Measurements from ENCODE around the gene OR51A2. TPM values are rescaled to one million over a fixed set of nuclear protein-coding genes. Genes with fewer than 3 reads are reported as not detected.

Gene OR51A2
- total and polyA plus RNA-seq, 10 of the 15 experiments (the other 5 are each of a cell fraction or from before 2014, with no cell fraction given), result not detected

- FAIRE-seq (no peak), ATAC-seq (no peak), DNase-seq (ENCODE audit: low read depth, low spot score) (no peak)
- TF ChIP-seq LARP7 (IDR thresholded peaks at IDR 0.05) (no peak), ETV6 (conservative IDR thresholded peaks at IDR 0.05 in 1 of 2, IDR thresholded peaks at IDR 0.05 in 1 of 2; ENCODE audit: borderline replicate concordance in 1 of 2, low read depth in 1 of 2) (no peak), PML (IDR thresholded peaks at IDR 0.05; ENCODE audit: low read length) (no peak)
- Histone ChIP-seq H3K36me3 (ENCODE audit: control insufficient read depth in 2 of 2, insufficient read depth in 2 of 2, low read length in 1 of 2) (no peaks in the 10 kb centered on the region), H3K79me2 (ENCODE audit: control insufficient read depth, insufficient read depth, low read length) (no peaks in the 10 kb centered on the region), H3K4me2 (ENCODE audit: control insufficient read depth, insufficient read depth) (no peak within 1 kb of the TSS), H2AFZ (ENCODE audit: control insufficient read depth, low read depth, low read length) (no peak within 1 kb of the TSS), H3K9ac (ENCODE audit: control insufficient read depth, insufficient read depth, low read length) (no peak within 1 kb of the TSS), H3K27me3 (replicated peaks in 1 of 2; ENCODE audit: control insufficient read depth in 2 of 2, insufficient read depth in 2 of 2, low read length in 1 of 2) (no peaks in the 10 kb centered on the region), H4K20me1 (ENCODE audit: control insufficient read depth, insufficient read depth) (no peaks in the 10 kb centered on the region), H3K27ac (ENCODE audit: control insufficient read depth, insufficient read depth) (no peak within 1 kb of the TSS), H3K4me3 (no peak within 1 kb of the TSS), H3K4me1 (ENCODE audit: control insufficient read depth, insufficient read depth, low read length) (no peaks in the 10 kb centered on the region), H3K9me3 (replicated peaks; ENCODE audit: control insufficient read depth, insufficient read depth, low read length) (no peaks in the 10 kb centered on the region)
- ChIA-PET SMC1A (ENCODE audit: uncharacterized antibody, unreplicated experiment) (no interaction called here), POLR2A (no interaction called here), RAD21 (ENCODE audit: unreplicated experiment) (no interaction called here), CTCF (no interaction called here)
- intact Hi-C loops (cut with micrococcal nuclease; ENCODE audit: unreplicated experiment), result no loop called here
- in situ Hi-C loops (cut with MboI), result no loop called here
- WGBS (ENCODE audit: insufficient coverage, insufficient replicate concordance, low lambda C conversion rate, missing lambda C conversion rate), result 25% methylated on average over 4 of the region's 4 CpGs
- no TSS peak for BruUV-seq (replicated peaks)
Observed at GRCh38 chr11:4919250-4919649, 36.3 kb downstream of the OR51A2 start, which contains the start of gene OR51G2. OR51G2 (minus strand) TSS chr11:4919350; CDS start chr11:4915663, 3,687 bp downstream.

- Histone ChIP-seq H3K27me3 (replicated peaks in 1 of 2; ENCODE audit: control insufficient read depth in 2 of 2, insufficient read depth in 2 of 2, low read length in 1 of 2) (no peaks in the 10 kb centered on the region), H3K27ac (ENCODE audit: control insufficient read depth, insufficient read depth) (no peak overlapping the region), H3K9ac (ENCODE audit: control insufficient read depth, insufficient read depth, low read length) (no peak overlapping the region), H3K4me2 (ENCODE audit: control insufficient read depth, insufficient read depth) (no peak overlapping the region), H3K4me3 (no peak overlapping the region), H4K20me1 (ENCODE audit: control insufficient read depth, insufficient read depth) (no peaks in the 10 kb centered on the region), H3K9me3 (replicated peaks; ENCODE audit: control insufficient read depth, insufficient read depth, low read length) (no peaks in the 10 kb centered on the region), H3K79me2 (ENCODE audit: control insufficient read depth, insufficient read depth, low read length) (no peaks in the 10 kb centered on the region), H3K4me1 (ENCODE audit: control insufficient read depth, insufficient read depth, low read length) (no peaks in the 10 kb centered on the region), H2AFZ (ENCODE audit: control insufficient read depth, low read depth, low read length) (no peak overlapping the region), H3K36me3 (ENCODE audit: control insufficient read depth in 2 of 2, insufficient read depth in 2 of 2, low read length in 1 of 2) (no peaks in the 10 kb centered on the region)
- ATAC-seq (no peak), FAIRE-seq (no peak), DNase-seq (ENCODE audit: low read depth, low spot score) (no peak)
- SMC1A ChIA-PET (ENCODE audit: uncharacterized antibody, unreplicated experiment), result interaction anchor here (1.1 to 2.1 kb wide), 2 partner anchors 11 to 15 kb away, joined by 3 to 7 read pairs; no protein-coding TSS in a partner anchor
- RAD21 ChIA-PET (ENCODE audit: unreplicated experiment), result no interaction called here
- in situ Hi-C loops (cut with MboI), result no loop called here
- POLR2A ChIA-PET, result no interaction called here
- intact Hi-C loops (cut with micrococcal nuclease; ENCODE audit: unreplicated experiment), result no loop called here
- TF ChIP-seq REST (IDR thresholded peaks at IDR 0.05; ENCODE audit: low read depth, low read length) (no peak), POLR2A (IDR thresholded peaks at IDR 0.05; ENCODE audit: low read depth, low read length) (no peak), HDGF (IDR thresholded peaks at IDR 0.05) (no peak)
- CTCF ChIA-PET, result interaction anchor here (0.8 to 1.2 kb wide), 2 partner anchors 17 to 280 kb away, joined by 3 read pairs; partner anchors contain the start of gene OR51D1
- BruUV-seq (replicated peaks), result no TSS peak
Observed at GRCh38 chr11:4916581-4916980, 38.9 kb downstream of the OR51A2 start.

Other genes with a start within 250 kb of the OR51A2 start
Only the 7 nearest of the 16 such genes appear.
- not detected in 2 replicates for gene OR51T1, start 73.8 kb downstream of the OR51A2 start, total RNA-seq (2014; rRNA removed)
- gene OR51T1, start 73.8 kb downstream of the OR51A2 start, total RNA-seq (2014; rRNA removed; fragmentation: Illumina TruSeq; extraction: Trizol), result not detected in 2 replicates
- not detected in 2 replicates for gene OR51T1, start 73.8 kb downstream of the OR51A2 start, total RNA-seq (2021)
- gene OR51T1, start 73.8 kb downstream of the OR51A2 start, polyA plus RNA-seq (2011; rRNA removed), result not detected in 2 replicates
- not detected in 2 replicates for gene OR51T1, start 73.8 kb downstream of the OR51A2 start, polyA plus RNA-seq (2014; fragmentation: Illumina TruSeq; extraction: Trizol)
- not detected for gene OR51T1, start 73.8 kb downstream of the OR51A2 start, polyA plus RNA-seq (2014; fragmentation: Nextera tagmentation; extraction: Ambion mirVana)
- not detected in 2 replicates for gene OR51T1, start 73.8 kb downstream of the OR51A2 start, polyA plus RNA-seq (2014; rRNA removed)
- gene OR51T1, start 73.8 kb downstream of the OR51A2 start, polyA plus RNA-seq (2016; fragmentation: Nextera tagmentation; extraction: Ambion mirVana), result not detected
- not detected in 2 replicates for gene OR51A7, start 51.9 kb downstream of the OR51A2 start, total RNA-seq (2014; rRNA removed)
- not detected in 2 replicates for gene OR51A7, start 51.9 kb downstream of the OR51A2 start, total RNA-seq (2014; rRNA removed; fragmentation: Illumina TruSeq; extraction: Trizol)
- gene OR51A7, start 51.9 kb downstream of the OR51A2 start, total RNA-seq (2021), result not detected in 2 replicates
- not detected in 2 replicates for gene OR51A7, start 51.9 kb downstream of the OR51A2 start, polyA plus RNA-seq (2011; rRNA removed)
- gene OR51A7, start 51.9 kb downstream of the OR51A2 start, polyA plus RNA-seq (2014; fragmentation: Illumina TruSeq; extraction: Trizol), result not detected in 2 replicates
- gene OR51A7, start 51.9 kb downstream of the OR51A2 start, polyA plus RNA-seq (2014; fragmentation: Nextera tagmentation; extraction: Ambion mirVana), result not detected
- gene OR51A7, start 51.9 kb downstream of the OR51A2 start, polyA plus RNA-seq (2014; rRNA removed), result not detected in 2 replicates
- not detected for gene OR51A7, start 51.9 kb downstream of the OR51A2 start, polyA plus RNA-seq (2016; fragmentation: Nextera tagmentation; extraction: Ambion mirVana)
- not detected in 2 replicates for gene OR51G2, start 36.4 kb downstream of the OR51A2 start, total RNA-seq (2014; rRNA removed)
- gene OR51G2, start 36.4 kb downstream of the OR51A2 start, total RNA-seq (2014; rRNA removed; fragmentation: Illumina TruSeq; extraction: Trizol), result not detected in 2 replicates
- not detected in 2 replicates for gene OR51G2, start 36.4 kb downstream of the OR51A2 start, total RNA-seq (2021)
- gene OR51G2, start 36.4 kb downstream of the OR51A2 start, polyA plus RNA-seq (2011; rRNA removed), result not detected in 2 replicates
- not detected in 2 replicates for gene OR51G2, start 36.4 kb downstream of the OR51A2 start, polyA plus RNA-seq (2014; fragmentation: Illumina TruSeq; extraction: Trizol)
- not detected for gene OR51G2, start 36.4 kb downstream of the OR51A2 start, polyA plus RNA-seq (2014; fragmentation: Nextera tagmentation; extraction: Ambion mirVana)
- not detected in 2 replicates for gene OR51G2, start 36.4 kb downstream of the OR51A2 start, polyA plus RNA-seq (2014; rRNA removed)
- not detected for gene OR51G2, start 36.4 kb downstream of the OR51A2 start, polyA plus RNA-seq (2016; fragmentation: Nextera tagmentation; extraction: Ambion mirVana)
- gene OR51G1, start 31.4 kb downstream of the OR51A2 start, total RNA-seq (2014; rRNA removed), result not detected in 2 replicates
- gene OR51G1, start 31.4 kb downstream of the OR51A2 start, total RNA-seq (2014; rRNA removed; fragmentation: Illumina TruSeq; extraction: Trizol), result not detected in 2 replicates
- gene OR51G1, start 31.4 kb downstream of the OR51A2 start, total RNA-seq (2021), result not detected in 2 replicates
- not detected in 2 replicates for gene OR51G1, start 31.4 kb downstream of the OR51A2 start, polyA plus RNA-seq (2011; rRNA removed)
- not detected in 2 replicates for gene OR51G1, start 31.4 kb downstream of the OR51A2 start, polyA plus RNA-seq (2014; fragmentation: Illumina TruSeq; extraction: Trizol)
- not detected for gene OR51G1, start 31.4 kb downstream of the OR51A2 start, polyA plus RNA-seq (2014; fragmentation: Nextera tagmentation; extraction: Ambion mirVana)
- gene OR51G1, start 31.4 kb downstream of the OR51A2 start, polyA plus RNA-seq (2014; rRNA removed), result not detected in 2 replicates
- gene OR51G1, start 31.4 kb downstream of the OR51A2 start, polyA plus RNA-seq (2016; fragmentation: Nextera tagmentation; extraction: Ambion mirVana), result not detected
- not detected in 2 replicates for gene OR51A4, start 8.1 kb downstream of the OR51A2 start, total RNA-seq (2014; rRNA removed)
- not detected in 2 replicates for gene OR51A4, start 8.1 kb downstream of the OR51A2 start, total RNA-seq (2014; rRNA removed; fragmentation: Illumina TruSeq; extraction: Trizol)
- gene OR51A4, start 8.1 kb downstream of the OR51A2 start, total RNA-seq (2021), result not detected in 2 replicates
- gene OR51A4, start 8.1 kb downstream of the OR51A2 start, polyA plus RNA-seq (2011; rRNA removed), result not detected in 2 replicates
- gene OR51A4, start 8.1 kb downstream of the OR51A2 start, polyA plus RNA-seq (2014; fragmentation: Illumina TruSeq; extraction: Trizol), result not detected in 2 replicates
- not detected for gene OR51A4, start 8.1 kb downstream of the OR51A2 start, polyA plus RNA-seq (2014; fragmentation: Nextera tagmentation; extraction: Ambion mirVana)
- not detected in 2 replicates for gene OR51A4, start 8.1 kb downstream of the OR51A2 start, polyA plus RNA-seq (2014; rRNA removed)
- gene OR51A4, start 8.1 kb downstream of the OR51A2 start, polyA plus RNA-seq (2016; fragmentation: Nextera tagmentation; extraction: Ambion mirVana), result not detected
- gene OR51L1, start 39.1 kb upstream of the OR51A2 start, total RNA-seq (2014; rRNA removed), result not detected in 2 replicates
- gene OR51L1, start 39.1 kb upstream of the OR51A2 start, total RNA-seq (2014; rRNA removed; fragmentation: Illumina TruSeq; extraction: Trizol), result not detected in 2 replicates
- not detected in 2 replicates for gene OR51L1, start 39.1 kb upstream of the OR51A2 start, total RNA-seq (2021)
- not detected in 2 replicates for gene OR51L1, start 39.1 kb upstream of the OR51A2 start, polyA plus RNA-seq (2011; rRNA removed)
- not detected in 2 replicates for gene OR51L1, start 39.1 kb upstream of the OR51A2 start, polyA plus RNA-seq (2014; fragmentation: Illumina TruSeq; extraction: Trizol)
- gene OR51L1, start 39.1 kb upstream of the OR51A2 start, polyA plus RNA-seq (2014; fragmentation: Nextera tagmentation; extraction: Ambion mirVana), result not detected
- gene OR51L1, start 39.1 kb upstream of the OR51A2 start, polyA plus RNA-seq (2014; rRNA removed), result 0.11 TPM in 1 of 2 replicates, not detected in the other
- not detected for gene OR51L1, start 39.1 kb upstream of the OR51A2 start, polyA plus RNA-seq (2016; fragmentation: Nextera tagmentation; extraction: Ambion mirVana)
- gene OR52J3, start 90.8 kb upstream of the OR51A2 start, total RNA-seq (2014; rRNA removed), result not detected in 2 replicates
- gene OR52J3, start 90.8 kb upstream of the OR51A2 start, total RNA-seq (2014; rRNA removed; fragmentation: Illumina TruSeq; extraction: Trizol), result not detected in 2 replicates
- gene OR52J3, start 90.8 kb upstream of the OR51A2 start, total RNA-seq (2021), result not detected in 2 replicates
- not detected in 2 replicates for gene OR52J3, start 90.8 kb upstream of the OR51A2 start, polyA plus RNA-seq (2011; rRNA removed)
- gene OR52J3, start 90.8 kb upstream of the OR51A2 start, polyA plus RNA-seq (2014; fragmentation: Illumina TruSeq; extraction: Trizol), result not detected in 2 replicates
- gene OR52J3, start 90.8 kb upstream of the OR51A2 start, polyA plus RNA-seq (2014; fragmentation: Nextera tagmentation; extraction: Ambion mirVana), result not detected
- gene OR52J3, start 90.8 kb upstream of the OR51A2 start, polyA plus RNA-seq (2014; rRNA removed), result not detected in 2 replicates
- not detected for gene OR52J3, start 90.8 kb upstream of the OR51A2 start, polyA plus RNA-seq (2016; fragmentation: Nextera tagmentation; extraction: Ambion mirVana)